IMR-90 (cell line): ENCODE results near the gene CACNB2. TPM values are rescaled to one million over a fixed set of nuclear protein-coding genes. Genes with fewer than 3 reads are reported as not detected.

Source experiments
- ATAC-seq: fragments of 200-7000 bp; cut with Tn5 transposase; 2 replicates; pipeline ENCODE4 v1.9.1; 2020; ENCODE audit warnings: low read depth, mild to moderate bottlenecking, moderate library complexity
- BruUV-seq: library from RNA; stranded (reverse); fragments of 400-500 nt; replicated peaks from 2 replicates; lab custom pipeline; 2021; lab: Mats Ljungman, UMichigan
- CTCF ChIA-PET: fragments of 300-600 bp; formaldehyde crosslinking; extraction: SDS; loops from one replicate; lab custom pipeline; 2021; ENCODE audit warnings: antibody characterized with exemption; lab: Yijun Ruan, JAX
- POLR2A ChIA-PET: fragments of 300-600 bp; sonication (Branson Sonifier 250); formaldehyde crosslinking; loops from one replicate; lab custom pipeline; 2022; ENCODE audit warnings: antibody characterized with exemption; ENCODE audit not compliant: unreplicated experiment; lab: Charles Lee
- DNase-seq: peaks from one replicate; pipeline ENCODE4 v3.0.0; 2013
- H2AFZ ChIP-seq: replicated peaks from 2 replicates; pipeline ENCODE3; 2013; ENCODE audit warnings: low read length, mild to moderate bottlenecking; ENCODE audit not compliant: poor library complexity
- H2AK5ac ChIP-seq: 2 replicates; pipeline ENCODE4 v1.6.1; 2013; ENCODE audit warnings: low read depth, low read length, inconsistent platforms
- H2AK9ac ChIP-seq: replicated peaks from 2 replicates; pipeline ENCODE3; 2013; ENCODE audit warnings: mild to moderate bottlenecking, low read depth, low read length, moderate library complexity; ENCODE audit not compliant: poor library complexity
- H2BK120ac ChIP-seq: 2 replicates; pipeline ENCODE4 v1.6.1; 2013; ENCODE audit warnings: low read depth, low read length, inconsistent platforms
- H2BK15ac ChIP-seq: 3 replicates; pipeline ENCODE4 v1.6.1; 2013; ENCODE audit warnings: low read depth, low read length, inconsistent platforms
- H2BK20ac ChIP-seq: 2 replicates; pipeline ENCODE4 v1.6.1; 2013; ENCODE audit warnings: low read depth, mild to moderate bottlenecking, inconsistent platforms, low read length, moderate library complexity
- H2BK5ac ChIP-seq: 2 replicates; pipeline ENCODE4 v1.6.1; 2013; ENCODE audit warnings: mild to moderate bottlenecking, low read depth, low read length, inconsistent platforms; ENCODE audit not compliant: poor library complexity, severe bottlenecking
- H3K14ac ChIP-seq: replicated peaks from 2 replicates; pipeline ENCODE4 v1.6.1; 2013; ENCODE audit warnings: low read depth, low read length, inconsistent platforms
- H3K18ac ChIP-seq: 2 replicates; pipeline ENCODE4 v1.6.1; 2013; ENCODE audit warnings: low read depth, low read length, control low read depth
- H3K23ac ChIP-seq: 2 replicates; pipeline ENCODE4 v1.6.1; 2013; ENCODE audit warnings: low read depth, low read length, inconsistent platforms
- H3K27ac ChIP-seq: 2 replicates; pipeline ENCODE4 v1.5.1; 2013; ENCODE audit warnings: mild to moderate bottlenecking, control low read depth, low read length; ENCODE audit not compliant: insufficient read depth
- H3K27me3 ChIP-seq: 2 replicates; pipeline ENCODE4 v1.6.1; 2013; ENCODE audit warnings: low read length; ENCODE audit not compliant: control insufficient read depth, insufficient read depth
- H3K36me3 ChIP-seq: 2 replicates; pipeline ENCODE4 v1.6.1; 2013; ENCODE audit warnings: low read length, mixed read lengths; ENCODE audit not compliant: control insufficient read depth, insufficient read depth
- H3K4ac ChIP-seq: 2 replicates; pipeline ENCODE4 v1.6.1; 2013; ENCODE audit warnings: low read depth, low read length, inconsistent platforms
- H3K4me1 ChIP-seq: 2 replicates; pipeline ENCODE4 v1.6.1; 2013; ENCODE audit warnings: low read length, mixed read lengths; ENCODE audit not compliant: control insufficient read depth, insufficient read depth
- H3K4me2 ChIP-seq: 2 replicates; pipeline ENCODE4 v1.6.1; 2013; ENCODE audit warnings: low read depth, mild to moderate bottlenecking, control low read depth, low read length, moderate library complexity
- H3K4me3 ChIP-seq: 2 replicates; pipeline ENCODE4 v1.5.1; 2013; ENCODE audit warnings: low read depth, mild to moderate bottlenecking, control low read depth, low read length, moderate library complexity; ENCODE audit not compliant: insufficient read depth
- H3K56ac ChIP-seq: 2 replicates; pipeline ENCODE4 v1.6.1; 2013; ENCODE audit warnings: low read length, inconsistent platforms; ENCODE audit not compliant: insufficient read depth; ENCODE audit errors: extremely low read depth
- H3K79me1 ChIP-seq, 2 experiments: 2 replicates each; pipeline ENCODE4 v1.6.1; 2013; ENCODE audit warnings: low read length in 2 of 2, inconsistent platforms in 1 of 2, low read depth in 1 of 2
- H3K9ac ChIP-seq: 2 replicates; pipeline ENCODE4 v1.6.1; 2013; ENCODE audit warnings: low read depth, low read length, control low read depth
- H3K9me1 ChIP-seq: 2 replicates; pipeline ENCODE4 v1.6.1; 2013; ENCODE audit warnings: low read length, inconsistent platforms; ENCODE audit not compliant: insufficient read depth
- H3K9me3 ChIP-seq: 2 replicates; pipeline ENCODE4 v1.6.1; 2013; ENCODE audit warnings: low read length; ENCODE audit not compliant: control insufficient read depth, insufficient read depth
- H4K20me1 ChIP-seq: 2 replicates; pipeline ENCODE4 v1.6.1; 2013; ENCODE audit warnings: low read length, inconsistent platforms; ENCODE audit not compliant: insufficient read depth
- H4K5ac ChIP-seq: 2 replicates; pipeline ENCODE4 v1.6.1; 2013; ENCODE audit warnings: mild to moderate bottlenecking, low read depth, low read length, control low read depth
- H4K8ac ChIP-seq, 2 experiments: 2 replicates each; pipeline ENCODE4 v1.6.1; 2013; ENCODE audit warnings: low read depth in 2 of 2, low read length in 2 of 2, control low read depth in 1 of 2, inconsistent platforms in 1 of 2
- H4K91ac ChIP-seq: 2 replicates; pipeline ENCODE4 v1.6.1; 2013; ENCODE audit warnings: low read depth, low read length, inconsistent platforms; ENCODE audit not compliant: insufficient read depth
- CEBPB ChIP-seq: IDR thresholded peaks from 2 replicates; pipeline ENCODE4 v1.6.1; 2012; ENCODE audit warnings: low read depth, low read length, improper control_type of control experiment
- CHD1 ChIP-seq: IDR thresholded peaks from 2 replicates; pipeline ENCODE4 v1.6.1; 2012; ENCODE audit warnings: low read depth, low read length, improper control_type of control experiment
- FOS ChIP-seq: fragments of 150-350 bp; IDR thresholded peaks from 2 replicates; pipeline ENCODE4 v1.6.1; 2016; ENCODE audit warnings: low read depth, low read length
- MAZ ChIP-seq: IDR thresholded peaks from 2 replicates; pipeline ENCODE4 v1.6.1; 2012; ENCODE audit warnings: low read depth, mild to moderate bottlenecking, low read length, improper control_type of control experiment, moderate library complexity, borderline replicate concordance
- NFE2L2 ChIP-seq: fragments of 150-350 bp; IDR thresholded peaks from 2 replicates; pipeline ENCODE4 v1.6.1; 2016; ENCODE audit warnings: low read depth, mild to moderate bottlenecking, low read length
- RAD21 ChIP-seq: IDR thresholded peaks from 2 replicates; pipeline ENCODE4 v1.6.1; 2012; ENCODE audit warnings: low read length, improper control_type of control experiment
- RCOR1 ChIP-seq: IDR thresholded peaks from 2 replicates; pipeline ENCODE4 v1.6.1; 2012; ENCODE audit warnings: mild to moderate bottlenecking, low read length, improper control_type of control experiment; ENCODE audit not compliant: insufficient replicate concordance
- RFX5 ChIP-seq: IDR thresholded peaks from 2 replicates; pipeline ENCODE4 v1.8.0; 2012; ENCODE audit warnings: low read depth, mild to moderate bottlenecking, low read length, moderate library complexity
- WGBS, 2 experiments: methylation state at CpG; one replicate each; pipeline versions ENCODE4 v1.1.5 to v1.1.7; 2013; ENCODE audit warnings: missing lambda C conversion rate in 2 of 2; ENCODE audit not compliant: insufficient read length in 1 of 2; ENCODE audit errors: extremely low coverage in 2 of 2; 5-methylcytosine and 5-hydroxymethylcytosine counted together
- dilution Hi-C: fragments of 300-500 bp; cut with HindIII; formaldehyde crosslinking; loops from one replicate; pipeline ENCODE4 v1.14.3; 2018; ENCODE audit warnings: low sequenced_read_pairs; ENCODE audit not compliant: unreplicated experiment
- in situ Hi-C: fragments of 300-500 bp; cut with MboI; formaldehyde crosslinking; loops from 3 replicates; pipeline ENCODE4 v1.14.3; 2019; ENCODE audit warnings: low sequenced_read_pairs, inconsistent platforms, mixed read lengths
- intact Hi-C: fragments of 100-400 bp; cut with micrococcal nuclease; formaldehyde crosslinking; loops from 2 replicates; pipeline ENCODE4 v1.10.0; 2022
- polyA plus RNA-seq, 3 experiments: library from polyadenylated mRNA; depleted of rRNA; stranded (reverse); fragments of >200 nt; gene quantifications; 2 replicates each; pipeline ENCODE4 v1.2.3, GENCODE V29; 2012; ENCODE audit warnings: low replicate concordance in 1 of 3
- total RNA-seq: library from RNA; depleted of rRNA; stranded (reverse); fragments of >200 nt; gene quantifications from 2 replicates; pipeline ENCODE4 v1.2.3, GENCODE V29; 2012

The CACNB2 gene
- total and polyA plus RNA-seq, 2 of the 4 experiments (the other 2 are of a cell fraction) = 0.36 TPM

DNA sequence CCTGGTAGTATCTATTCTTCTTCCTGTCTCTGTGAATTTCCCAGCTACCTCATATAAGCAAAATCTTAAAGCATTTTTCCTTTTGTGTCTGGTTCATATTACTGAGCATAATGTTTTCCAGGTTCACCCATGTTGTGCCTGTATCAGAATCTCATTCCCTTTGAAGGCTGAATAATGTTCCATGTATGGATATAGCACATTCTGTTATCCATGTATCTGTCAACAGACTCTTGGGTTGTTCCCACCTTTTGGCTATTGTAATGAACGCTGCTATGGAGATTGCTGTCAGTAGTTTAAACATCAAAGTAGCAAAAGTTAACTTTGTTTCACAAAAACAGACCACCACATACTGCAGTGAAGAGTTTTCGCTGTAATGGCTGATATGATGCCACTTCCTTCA, 411.2 kb downstream of the CACNB2 start:
- no peak for ATAC-seq
- H3K18ac ChIP-seq = no peak overlapping the region
- no peaks in the 10 kb centered on the region for H3K79me1 ChIP-seq
- H2AK9ac ChIP-seq = no peak overlapping the region
- no peak overlapping the region for H3K4me2 ChIP-seq
- H3K4me3 ChIP-seq = no peak overlapping the region
- H3K9ac ChIP-seq = no peak overlapping the region
- no peak for DNase-seq
- 0 out of 2 replicates have a peak, but pooled peaks cover 2% of the 10 kb centered on the region for H3K36me3 ChIP-seq
- no peak overlapping the region for H3K23ac ChIP-seq
- H4K91ac ChIP-seq = no peak overlapping the region
- BruUV-seq = no TSS peak
- no peaks in the 10 kb centered on the region for H3K9me1 ChIP-seq
- no CpG with 5 or more reads among the region's 2 CpGs for WGBS, 2 experiments
- intact Hi-C loops (no loop called here), dilution Hi-C loops (no loop called here), in situ Hi-C loops (no loop called here)
- no peaks in the 10 kb centered on the region for H3K9me3 ChIP-seq
- H4K8ac ChIP-seq = no peak overlapping the region
- no peak overlapping the region for H2BK20ac ChIP-seq
- H3K56ac ChIP-seq = no peak overlapping the region
- no peak overlapping the region for H2BK120ac ChIP-seq
- H3K27ac ChIP-seq = no peak overlapping the region
- H3K4ac ChIP-seq = no peak overlapping the region
- H3K4me1 ChIP-seq = no peaks in the 10 kb centered on the region
- H2BK5ac ChIP-seq = no peak overlapping the region
- H2AFZ ChIP-seq = no peak overlapping the region
- no peak overlapping the region for H2BK15ac ChIP-seq
- H4K20me1 ChIP-seq = no peaks in the 10 kb centered on the region
- no peak overlapping the region for H3K14ac ChIP-seq
- CTCF ChIA-PET = no interaction called here
- POLR2A ChIA-PET = no interaction called here
- no peak overlapping the region for H4K5ac ChIP-seq
- no peaks in the 10 kb centered on the region for H3K27me3 ChIP-seq
- no peak overlapping the region for H2AK5ac ChIP-seq
- TF ChIP-seq RFX5 = no peak
- no peak for TF ChIP-seq CEBPB
- TF ChIP-seq MAZ = no peak
- TF ChIP-seq RCOR1 = no peak
- no peak for TF ChIP-seq CHD1
- no peak for TF ChIP-seq FOS
- no peak for TF ChIP-seq NFE2L2
- no peak for TF ChIP-seq RAD21
